ENCODE data around the gene CAGE1.
A peak's percentile ranks its signal among the peaks of the same experiment; 100 is the strongest.

Gene CAGE1

GRCh38 chr6:7409740-7410139 is 20.2 kb upstream of the CAGE1 start:
- no peak overlapping the region for H3K4me2 ChIP-seq (ENCODE audit: low read length)
- no peak overlapping the region for H3K14ac ChIP-seq (ENCODE audit: low read length)
- peaks cover 2 to 5% of the 10 kb centered on the region in 2 experiments for H3K4me1 ChIP-seq (ENCODE audit: control insufficient read depth in 1 of 2, insufficient read depth in 2 of 2, low read length in 2 of 2)
- no peak overlapping the region for H2AFZ ChIP-seq (ENCODE audit: insufficient read depth, low read length, poor library complexity)
- H4K91ac ChIP-seq (ENCODE audit: low read depth, low read length) = no peak overlapping the region
- no peak overlapping the region for H3K27ac ChIP-seq (ENCODE audit: low read depth, low read length)
- H2BK120ac ChIP-seq (ENCODE audit: insufficient read depth, low read length, poor library complexity) = no peak overlapping the region
- no peak overlapping the region for H3K18ac ChIP-seq (ENCODE audit: low read length)
- no peaks in the 10 kb centered on the region for H3K9me3 ChIP-seq (ENCODE audit: insufficient read depth, low read depth, low read length)
- H4K8ac ChIP-seq (ENCODE audit: low read depth, low read length) = no peak overlapping the region
- no peak overlapping the region for H3K9ac ChIP-seq (ENCODE audit: low read length)
- H3K79me2 ChIP-seq (ENCODE audit: control insufficient read depth, insufficient read depth, low read length, poor library complexity) = no peaks in the 10 kb centered on the region
- no peak overlapping the region for H3K4ac ChIP-seq (ENCODE audit: low read depth, low read length)
- no peak overlapping the region for H3K4me3 ChIP-seq (ENCODE audit: low read depth, low read length)
- no peak overlapping the region for H2BK12ac ChIP-seq (ENCODE audit: low read length)
- H3K23ac ChIP-seq (ENCODE audit: low read length) = no peak overlapping the region
- WGBS (ENCODE audit: extremely low coverage, insufficient coverage, insufficient read length) = no CpG with 5 or more reads among the region's 6 CpGs
- peaks cover 18% of the 10 kb centered on the region in 2 experiments for H3K36me3 ChIP-seq (ENCODE audit: control insufficient read depth in 1 of 2, insufficient read depth in 2 of 2, low read length in 2 of 2)
- no peak overlapping the region for H2BK5ac ChIP-seq (ENCODE audit: low read depth, low read length, poor library complexity)
- H2AK5ac ChIP-seq (ENCODE audit: low read length) = no peak overlapping the region
- peaks cover 5% of the 10 kb centered on the region for H3K79me1 ChIP-seq (ENCODE audit: low read length)
- no peaks in the 10 kb centered on the region for H3K27me3 ChIP-seq (ENCODE audit: insufficient read depth, low read length)
- DNase-seq = no peak
- no peak overlapping the region for H4K12ac ChIP-seq (ENCODE audit: low read depth, low read length)

GRCh38 chr6:7406743-7407142 is 17.2 kb upstream of the CAGE1 start:
- no CpG with 5 or more reads among the region's 9 CpGs for WGBS (ENCODE audit: extremely low coverage, insufficient coverage, insufficient read length)
- no peak overlapping the region for H2BK120ac ChIP-seq (ENCODE audit: insufficient read depth, low read length, poor library complexity)
- no peak overlapping the region for H2BK5ac ChIP-seq (ENCODE audit: low read depth, low read length, poor library complexity)
- no peak overlapping the region for H3K14ac ChIP-seq (ENCODE audit: low read length)
- no peaks in the 10 kb centered on the region for H3K27me3 ChIP-seq (ENCODE audit: insufficient read depth, low read length)
- peaks cover 14 to 25% of the 10 kb centered on the region in 2 experiments for H3K36me3 ChIP-seq (ENCODE audit: control insufficient read depth in 1 of 2, insufficient read depth in 2 of 2, low read length in 2 of 2)
- H2AFZ ChIP-seq (ENCODE audit: insufficient read depth, low read length, poor library complexity) = no peak overlapping the region
- H3K4ac ChIP-seq (ENCODE audit: low read depth, low read length) = no peak overlapping the region
- H3K4me3 ChIP-seq (ENCODE audit: low read depth, low read length) = no peak overlapping the region
- no peak overlapping the region for H3K4me2 ChIP-seq (ENCODE audit: low read length)
- H4K8ac ChIP-seq (ENCODE audit: low read depth, low read length) = no peak overlapping the region
- no peak overlapping the region for H3K27ac ChIP-seq (ENCODE audit: low read depth, low read length)
- no peaks in the 10 kb centered on the region for H3K79me2 ChIP-seq (ENCODE audit: control insufficient read depth, insufficient read depth, low read length, poor library complexity)
- no peak overlapping the region for H4K91ac ChIP-seq (ENCODE audit: low read depth, low read length)
- H3K79me1 ChIP-seq (ENCODE audit: low read length) = no peaks in the 10 kb centered on the region
- no peak overlapping the region for H3K18ac ChIP-seq (ENCODE audit: low read length)
- no peak overlapping the region for H3K9ac ChIP-seq (ENCODE audit: low read length)
- H2BK12ac ChIP-seq (ENCODE audit: low read length) = no peak overlapping the region
- no peak overlapping the region for H2AK5ac ChIP-seq (ENCODE audit: low read length)
- peak; percentile 89 for DNase-seq
- H3K4me1 ChIP-seq (ENCODE audit: control insufficient read depth in 1 of 2, insufficient read depth in 2 of 2, low read length in 2 of 2) = no peaks in the 10 kb centered on the region
- H3K23ac ChIP-seq (ENCODE audit: low read length) = no peak overlapping the region
- H3K9me3 ChIP-seq (ENCODE audit: insufficient read depth, low read depth, low read length) = no peaks in the 10 kb centered on the region
- no peak overlapping the region for H4K12ac ChIP-seq (ENCODE audit: low read depth, low read length)

- Histone ChIP-seq H3K4me1 (ENCODE audit: control insufficient read depth in 1 of 2, insufficient read depth in 2 of 2, low read length in 2 of 2) (no peaks in the 10 kb centered on the region), H3K79me2 (ENCODE audit: control insufficient read depth, insufficient read depth, low read length, poor library complexity) (no peaks in the 10 kb centered on the region), H4K8ac (ENCODE audit: low read depth, low read length) (no peak overlapping the region), H3K4me3 (ENCODE audit: low read depth, low read length) (no peak overlapping the region), H2BK5ac (ENCODE audit: low read depth, low read length, poor library complexity) (no peak overlapping the region), H3K9me3 (ENCODE audit: insufficient read depth, low read depth, low read length) (no peaks in the 10 kb centered on the region), H3K23ac (ENCODE audit: low read length) (no peak overlapping the region), H4K12ac (ENCODE audit: low read depth, low read length) (no peak overlapping the region), H3K9ac (ENCODE audit: low read length) (no peak overlapping the region), H3K36me3 (ENCODE audit: control insufficient read depth in 1 of 2, insufficient read depth in 2 of 2, low read length in 2 of 2) (peaks cover 14 to 27% of the 10 kb centered on the region in 2 experiments), H3K4me2 (ENCODE audit: low read length) (no peak overlapping the region), H3K18ac (ENCODE audit: low read length) (no peak overlapping the region), H3K79me1 (ENCODE audit: low read length) (no peaks in the 10 kb centered on the region), H2AK5ac (ENCODE audit: low read length) (no peak overlapping the region), H2BK12ac (ENCODE audit: low read length) (no peak overlapping the region), H2AFZ (ENCODE audit: insufficient read depth, low read length, poor library complexity) (no peak overlapping the region), H2BK120ac (ENCODE audit: insufficient read depth, low read length, poor library complexity) (no peak overlapping the region), H3K14ac (ENCODE audit: low read length) (no peak overlapping the region), H3K27ac (ENCODE audit: low read depth, low read length) (no peak overlapping the region), H3K4ac (ENCODE audit: low read depth, low read length) (no peak overlapping the region), H3K27me3 (ENCODE audit: insufficient read depth, low read length) (no peaks in the 10 kb centered on the region), H4K91ac (ENCODE audit: low read depth, low read length) (no peak overlapping the region)
- no CpG with 5 or more reads among the region's 5 CpGs for WGBS (ENCODE audit: extremely low coverage, insufficient coverage, insufficient read length)
- no peak for DNase-seq
Measured at GRCh38 chr6:7404546-7404945, 15.0 kb upstream of the CAGE1 start.

- Histone ChIP-seq H2BK120ac (ENCODE audit: insufficient read depth, low read length, poor library complexity) (no peak overlapping the region), H3K23ac (ENCODE audit: low read length) (no peak overlapping the region), H4K91ac (ENCODE audit: low read depth, low read length) (no peak overlapping the region), H3K14ac (ENCODE audit: low read length) (no peak overlapping the region), H3K27ac (ENCODE audit: low read depth, low read length) (no peak overlapping the region), H2BK5ac (ENCODE audit: low read depth, low read length, poor library complexity) (no peak overlapping the region), H3K4me2 (ENCODE audit: low read length) (no peak overlapping the region), H3K27me3 (ENCODE audit: insufficient read depth, low read length) (no peaks in the 10 kb centered on the region), H3K36me3 (ENCODE audit: control insufficient read depth in 1 of 2, insufficient read depth in 2 of 2, low read length in 2 of 2) (peaks cover 14 to 23% of the 10 kb centered on the region in 2 experiments), H3K4me3 (ENCODE audit: low read depth, low read length) (no peak overlapping the region), H4K12ac (ENCODE audit: low read depth, low read length) (no peak overlapping the region), H3K9me3 (ENCODE audit: insufficient read depth, low read depth, low read length) (no peaks in the 10 kb centered on the region), H2AFZ (ENCODE audit: insufficient read depth, low read length, poor library complexity) (no peak overlapping the region), H4K8ac (ENCODE audit: low read depth, low read length) (no peak overlapping the region), H2AK5ac (ENCODE audit: low read length) (no peak overlapping the region), H3K4ac (ENCODE audit: low read depth, low read length) (no peak overlapping the region), H3K79me1 (ENCODE audit: low read length) (no peaks in the 10 kb centered on the region), H3K4me1 (ENCODE audit: control insufficient read depth in 1 of 2, insufficient read depth in 2 of 2, low read length in 2 of 2) (no peaks in the 10 kb centered on the region), H3K79me2 (ENCODE audit: control insufficient read depth, insufficient read depth, low read length, poor library complexity) (no peaks in the 10 kb centered on the region), H2BK12ac (ENCODE audit: low read length) (no peak overlapping the region), H3K9ac (ENCODE audit: low read length) (no peak overlapping the region), H3K18ac (ENCODE audit: low read length) (no peak overlapping the region)
- WGBS (ENCODE audit: extremely low coverage, insufficient coverage, insufficient read length) = no CpG with 5 or more reads among the region's 1 CpG
- DNase-seq = no peak
Measured at GRCh38 chr6:7402716-7403115, 13.2 kb upstream of the CAGE1 start.
